HK-2 (cell line): Measurements from ENCODE around the gene BCL2L15.

Source experiments
- DNase-seq: peaks from one replicate; pipeline ENCODE4 v3.0.0-alpha.2; 2018; ENCODE audit not compliant: unreplicated experiment

BCL2L15 gene

DNA sequence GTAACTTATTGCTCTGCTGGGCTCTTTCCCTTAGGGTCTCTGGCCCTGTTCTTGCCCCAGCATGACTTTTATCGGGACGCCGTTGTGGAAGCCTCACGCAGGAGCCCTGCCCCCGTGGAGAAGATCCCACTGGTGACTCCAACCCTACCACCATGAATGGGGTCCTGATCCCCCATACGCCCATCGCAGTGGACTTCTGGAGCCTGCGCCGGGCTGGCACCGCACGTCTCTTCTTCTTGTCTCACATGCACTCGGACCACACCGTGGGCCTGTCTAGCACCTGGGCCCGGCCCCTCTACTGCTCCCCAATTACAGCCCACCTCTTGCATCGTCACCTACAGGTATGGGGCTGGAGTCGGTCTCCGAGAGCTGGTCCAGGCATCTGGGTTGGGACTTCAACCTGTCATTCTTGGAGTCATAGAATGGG is 18.1 kb upstream of the BCL2L15 start:
- no peak for DNase-seq

DNA sequence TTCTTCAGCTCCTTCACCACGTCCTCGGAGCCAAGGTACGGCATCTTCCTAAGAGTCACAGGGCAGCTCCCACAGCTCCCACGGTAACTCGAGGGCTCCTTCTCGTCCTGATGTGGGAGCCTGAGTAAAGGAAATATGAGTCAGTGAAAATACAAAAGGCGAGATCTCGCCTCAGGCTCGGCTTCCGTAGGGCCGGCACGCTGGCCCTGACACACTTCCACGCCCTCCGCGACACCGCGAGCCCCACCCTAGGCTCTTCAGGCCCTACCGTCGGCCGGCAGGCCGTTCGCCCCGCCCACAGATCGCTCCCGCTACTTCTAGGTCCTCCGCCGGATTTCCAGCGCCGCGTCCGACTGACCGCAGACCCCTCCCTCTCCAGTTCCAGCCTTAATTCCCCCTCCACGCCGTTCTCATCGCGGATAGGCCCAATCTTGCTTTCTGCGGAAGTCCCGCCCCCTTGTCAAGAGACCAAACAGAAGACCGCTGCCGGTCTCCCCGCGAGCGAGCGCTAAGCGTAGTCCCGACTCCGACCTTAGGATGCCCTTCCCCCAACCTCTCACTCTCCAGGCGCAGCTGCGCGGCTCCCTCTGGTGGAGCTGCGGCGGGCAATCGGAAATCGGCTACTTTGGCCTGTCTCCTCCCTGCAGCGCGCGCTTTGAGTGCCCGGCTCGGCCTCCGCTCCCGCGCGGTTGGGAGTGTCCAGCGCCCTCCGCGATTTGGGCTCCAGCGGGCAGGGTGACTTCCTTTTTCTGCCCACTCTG is 17.5 kb upstream of the BCL2L15 start, which contains the start of the genes AP4B1 and DCLRE1B:
Gene AP4B1 (minus strand): TSS at position 126 of the 761 bp plus-strand sequence. CDS start 82 bp downstream, at position 44.
Gene DCLRE1B (plus strand): TSS at position 653 of the 761 bp plus-strand sequence. CDS start 261 bp downstream, outside the sequence.
- DNase-seq: peak; percentile 99

DNA sequence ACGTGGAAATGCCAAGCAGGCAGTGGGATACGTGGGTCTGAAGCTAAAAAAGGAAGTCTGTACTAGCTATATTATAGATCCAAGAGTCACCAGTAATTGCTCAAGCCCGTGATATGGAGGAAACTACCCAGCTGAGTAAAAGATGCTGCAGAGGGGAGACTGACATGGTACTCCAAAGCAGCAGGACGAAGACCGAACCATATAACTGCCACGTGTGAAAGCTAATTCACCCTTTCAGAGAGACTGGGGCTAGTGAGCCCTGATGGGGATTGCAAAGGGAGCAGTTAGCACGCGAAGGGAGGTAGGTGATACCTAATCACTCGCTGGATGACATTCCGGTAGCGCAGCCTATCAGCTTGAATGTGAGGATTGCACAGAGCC is 16.9 kb upstream of the BCL2L15 start:
- DNase-seq: peak; percentile 15

DNA sequence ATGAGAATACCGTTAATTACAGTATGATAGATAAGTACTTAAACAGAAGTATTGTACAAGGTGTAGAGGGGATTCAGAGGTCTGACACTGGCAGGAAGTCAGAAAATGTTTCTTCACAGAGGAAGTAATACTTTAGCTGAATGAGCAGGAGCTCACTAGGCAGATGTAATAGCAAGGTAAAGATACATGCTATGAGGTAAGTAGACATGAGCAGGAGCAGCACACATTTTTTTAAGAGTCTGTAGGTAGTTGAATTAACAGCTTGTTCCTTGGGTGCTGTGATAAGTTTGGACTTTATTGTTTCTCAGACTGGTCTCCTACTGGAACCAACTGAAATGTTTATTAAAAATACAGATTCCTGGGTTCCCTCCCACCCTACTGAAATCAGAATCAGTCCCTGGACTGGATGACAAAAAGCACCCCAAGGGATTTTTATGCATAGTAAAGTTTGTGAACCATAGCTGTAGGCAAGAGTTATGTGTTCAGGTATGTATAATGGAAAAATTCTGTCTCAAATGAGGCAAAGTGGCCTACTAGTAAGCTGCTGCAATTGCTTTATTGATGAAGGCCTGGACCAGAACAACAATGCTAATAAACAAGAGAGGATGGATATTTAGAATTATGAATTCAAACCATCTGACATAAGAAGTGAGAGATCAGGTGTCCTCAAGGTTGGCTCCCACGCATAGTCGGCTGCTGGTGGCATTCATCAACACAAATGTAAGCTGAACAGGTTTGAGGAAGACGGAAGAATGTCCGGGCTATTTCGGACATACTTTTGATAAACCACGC is 16.3 kb upstream of the BCL2L15 start:
- DNase-seq: no peak

DNA sequence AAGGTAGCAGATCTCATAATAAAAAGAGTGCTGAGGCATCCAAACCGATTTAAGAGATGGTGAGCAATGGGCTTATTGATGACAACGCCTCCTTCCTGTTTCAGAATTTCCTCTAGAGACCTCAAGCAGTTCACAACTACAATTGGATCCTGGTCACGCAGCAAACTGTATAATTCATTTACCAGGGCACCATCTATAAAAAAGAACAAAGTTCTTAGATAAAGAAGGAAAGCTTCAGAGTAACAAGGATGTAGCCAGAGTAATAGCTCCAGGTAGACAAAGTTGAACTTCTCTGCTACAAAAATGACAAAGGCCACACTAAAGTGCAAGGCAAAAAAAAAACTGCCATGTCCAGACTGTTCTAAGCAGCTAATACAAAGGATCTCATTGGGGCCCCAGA is 13.8 kb upstream of the BCL2L15 start:
- DNase-seq: no peak

DNA sequence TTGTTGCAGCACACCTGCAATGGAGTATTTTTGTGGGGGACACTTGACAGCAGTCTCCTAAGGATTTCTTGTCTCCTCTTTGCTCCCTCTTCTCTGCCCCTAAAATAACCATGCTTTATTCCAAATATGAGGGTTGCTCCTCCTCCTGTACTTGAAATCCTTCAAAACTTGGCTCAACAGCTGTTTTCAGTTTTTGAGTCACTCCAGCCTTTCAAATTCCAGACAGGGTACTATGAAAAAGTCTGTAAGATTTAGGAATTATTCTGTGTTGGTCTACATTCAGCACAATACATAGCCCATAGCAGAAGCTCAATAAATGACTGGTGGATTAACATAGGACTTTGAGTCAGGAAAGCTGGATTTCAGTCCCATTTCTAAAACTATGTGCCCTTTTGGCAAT is 11.7 kb upstream of the BCL2L15 start:
- no peak for DNase-seq

DNA sequence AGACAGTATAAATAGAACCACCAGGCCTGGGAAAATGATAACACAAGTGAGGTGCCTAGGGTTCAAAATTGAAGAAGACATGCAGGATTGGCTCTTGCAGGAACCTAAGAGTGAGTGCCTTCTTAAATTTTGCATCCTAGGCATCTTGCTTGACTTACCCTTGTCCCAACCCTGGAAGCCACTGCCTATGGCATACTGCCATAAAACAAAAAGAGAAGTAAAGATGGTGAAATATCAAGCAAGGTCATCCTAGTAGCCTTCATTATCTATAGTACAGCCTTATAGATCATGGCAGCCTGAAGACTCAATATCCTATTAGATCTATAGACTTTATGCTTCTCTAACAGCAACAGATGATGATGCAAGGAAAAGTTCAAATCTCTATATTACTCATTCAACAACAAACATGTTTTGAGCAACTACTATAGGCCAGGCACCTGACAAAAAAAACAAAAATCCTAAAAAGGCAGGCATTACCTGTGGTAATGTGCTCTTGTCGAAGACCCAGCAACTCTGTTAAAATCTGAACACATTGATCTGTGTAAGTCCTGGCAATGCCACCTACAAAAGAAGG is 10.9 kb upstream of the BCL2L15 start:
- no peak for DNase-seq

DNA sequence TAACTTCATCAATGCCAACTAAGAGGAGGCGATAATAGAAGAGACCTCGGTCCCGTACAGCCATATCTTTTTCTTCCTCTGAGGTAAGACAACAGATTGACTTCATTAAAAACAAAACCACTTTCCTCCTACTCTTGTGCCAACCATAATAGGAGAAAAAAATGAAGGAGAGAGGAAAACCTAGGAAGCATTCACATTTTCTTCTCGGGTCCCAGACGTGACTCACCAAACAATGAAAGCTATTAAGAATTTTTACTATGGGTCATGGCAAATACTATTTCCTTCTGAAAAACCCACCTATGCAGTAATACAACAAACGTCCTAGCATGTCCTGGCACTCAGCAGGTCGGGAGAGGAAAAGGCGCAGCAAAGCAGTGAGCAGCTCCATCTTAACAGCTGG is 8.6 kb upstream of the BCL2L15 start:
- no peak for DNase-seq

DNA sequence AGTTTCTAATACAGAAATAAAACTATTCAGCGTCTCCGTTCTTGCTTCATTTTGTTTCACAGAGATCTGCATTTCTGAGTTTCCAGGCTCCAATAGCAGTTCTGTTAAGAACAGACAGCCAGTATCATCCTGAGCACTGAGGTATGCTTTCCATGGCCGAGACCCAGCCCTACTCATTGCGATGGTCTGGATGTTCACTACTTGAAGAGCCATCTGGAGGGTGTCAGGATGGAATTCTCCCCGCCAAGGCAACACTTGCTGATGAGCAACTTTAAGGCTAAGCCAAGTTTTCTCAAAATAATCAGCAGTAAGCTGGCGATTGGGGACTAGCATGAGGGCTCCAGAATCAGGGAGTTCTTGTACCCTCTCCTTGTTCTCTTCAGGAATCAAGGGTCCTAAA is 7.7 kb upstream of the BCL2L15 start:
- DNase-seq: no peak

DNA sequence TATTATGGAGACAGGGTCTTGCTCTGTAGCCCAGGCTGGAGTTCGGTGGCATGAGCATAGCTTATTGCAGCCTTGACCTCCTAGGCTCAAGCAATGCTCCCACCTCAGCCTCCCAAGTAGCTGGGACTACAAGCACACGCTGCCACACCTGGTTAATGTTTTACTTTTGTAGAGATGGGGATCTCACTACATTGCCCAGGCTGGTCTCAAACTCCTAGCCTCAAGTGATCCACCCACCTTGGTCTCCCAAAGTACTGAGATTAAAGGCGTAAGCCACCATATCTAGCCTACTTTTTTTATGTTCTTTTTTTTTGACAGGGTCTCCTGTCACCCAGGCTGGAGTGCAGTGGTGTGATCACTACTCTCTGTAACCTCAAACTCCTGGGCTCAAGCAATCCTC is 5.9 kb upstream of the BCL2L15 start:
- DNase-seq: no peak

DNA sequence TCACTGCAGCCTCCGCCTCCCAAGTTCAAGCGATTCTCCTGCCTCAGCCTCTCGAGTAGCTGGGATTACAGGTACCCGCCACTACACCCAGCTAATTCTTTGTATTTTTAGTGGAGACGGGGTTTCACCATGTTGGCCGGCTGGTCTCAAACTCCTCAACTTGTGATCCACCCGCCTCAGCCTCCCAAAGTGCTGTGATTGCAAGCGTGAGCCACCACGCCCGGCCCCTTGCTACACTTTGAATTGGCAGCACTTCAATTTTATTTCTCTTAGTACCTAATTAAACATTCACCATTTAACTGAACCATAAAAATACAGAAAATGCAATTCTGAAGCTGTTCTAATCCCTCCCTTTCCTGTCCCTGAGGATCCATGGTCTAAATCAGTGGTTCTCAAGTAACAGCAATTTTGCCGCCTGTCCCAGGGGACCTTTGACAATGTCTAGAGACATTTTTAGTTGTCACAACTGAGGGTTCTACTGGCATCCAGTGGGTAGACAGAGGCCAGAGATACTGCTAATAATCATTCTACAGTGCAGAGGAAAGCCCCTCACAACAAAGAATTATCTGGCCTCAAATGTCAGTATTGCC is 4.3 kb upstream of the BCL2L15 start:
- no peak for DNase-seq

DNA sequence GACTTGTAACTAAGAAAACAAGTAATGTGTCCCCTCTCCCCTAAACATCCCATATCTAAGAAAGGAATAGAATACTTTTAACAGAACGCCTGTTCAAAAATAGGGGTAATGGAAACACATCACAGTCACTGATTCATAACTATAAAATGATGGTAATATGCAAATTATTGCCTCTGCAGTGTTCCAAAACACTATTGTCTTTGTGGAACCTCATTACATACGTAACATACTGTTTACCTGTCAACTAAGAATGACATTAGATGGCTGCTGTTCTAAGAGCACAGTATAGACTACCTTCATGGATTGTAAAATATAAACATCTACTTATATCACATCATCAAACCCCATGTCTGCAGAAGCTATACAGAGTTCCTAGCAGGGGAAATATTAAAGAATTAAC is 3.4 kb upstream of the BCL2L15 start:
- DNase-seq: no peak

DNA sequence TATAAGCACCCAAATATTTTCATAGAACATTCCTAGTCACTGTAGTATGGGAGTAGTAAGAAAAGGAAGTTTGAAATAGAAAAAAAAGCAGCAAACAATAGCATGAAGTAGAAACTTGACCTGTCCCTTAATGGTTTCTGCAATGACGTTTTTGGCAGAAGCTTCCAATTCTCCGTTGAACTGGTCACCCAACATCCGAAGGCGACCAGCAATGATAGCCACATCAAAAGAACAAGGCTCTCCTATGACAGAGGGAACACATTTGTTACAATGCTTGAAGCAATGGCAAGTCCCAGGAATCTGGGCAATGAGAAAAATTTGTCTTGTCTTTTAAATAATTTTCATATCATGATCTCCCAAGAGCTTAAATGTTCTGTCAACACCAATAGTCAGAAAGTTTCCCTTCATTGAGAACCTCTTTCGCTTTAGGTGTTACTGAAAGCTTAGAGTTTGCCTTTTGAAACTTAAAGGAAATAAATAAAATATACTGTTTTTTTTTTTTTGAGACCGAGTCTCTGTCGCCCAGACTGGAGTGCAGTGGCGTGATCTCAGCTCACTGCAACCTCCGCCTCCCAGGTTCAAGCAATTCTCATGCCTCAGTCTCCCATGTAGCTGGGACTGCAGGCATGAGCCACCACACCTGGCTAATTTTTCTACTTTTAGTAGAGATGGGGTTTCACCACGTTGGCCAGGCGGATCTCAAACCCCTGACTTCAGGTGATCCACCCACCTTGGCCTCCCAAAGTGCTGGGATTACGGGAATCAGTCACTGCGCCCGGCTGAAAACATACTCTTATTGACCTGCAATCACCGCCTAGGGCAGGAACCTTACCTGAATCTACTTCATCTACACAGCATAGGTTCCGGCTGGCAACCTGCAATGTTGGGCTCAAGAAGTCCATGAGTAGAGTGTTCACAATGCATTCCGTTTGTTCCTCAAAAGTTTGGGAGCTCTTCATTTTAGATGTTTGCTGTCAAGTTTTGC is 672 bp downstream of the BCL2L15 start:
- no peak for DNase-seq

DNA sequence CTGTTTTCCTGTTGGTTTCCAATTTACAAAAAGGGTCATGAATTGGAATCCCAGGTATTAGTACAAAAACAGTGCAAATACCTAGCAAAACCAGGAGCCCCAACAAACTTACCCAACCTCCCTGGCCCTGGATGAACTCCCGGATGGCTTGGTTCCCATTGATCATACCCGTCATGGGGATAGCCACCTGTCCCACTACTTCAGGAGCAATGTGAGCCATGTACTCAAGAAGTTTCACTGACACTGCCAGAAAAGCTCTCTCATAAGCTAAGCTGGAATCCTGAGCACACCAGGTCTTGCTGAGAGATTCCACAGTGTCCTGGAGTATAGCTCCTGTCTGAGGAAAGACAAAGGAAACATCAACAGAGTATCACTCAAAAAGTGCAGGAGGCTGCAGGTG is 5.7 kb downstream of the BCL2L15 start:
- no peak for DNase-seq

DNA sequence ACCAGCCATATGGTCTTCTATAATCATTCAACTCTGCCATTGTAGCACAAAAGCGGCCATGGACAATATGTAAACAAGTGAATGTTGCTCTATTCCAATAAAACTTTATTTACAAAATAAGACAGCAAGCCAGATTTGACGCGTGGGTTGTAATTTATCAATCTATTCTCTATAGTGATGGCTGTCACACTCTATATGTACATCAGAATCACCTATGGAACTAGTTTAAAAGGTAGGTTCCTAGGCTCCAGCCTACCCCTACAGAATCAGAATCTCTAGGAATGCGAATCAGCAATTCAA is 7.7 kb downstream of the BCL2L15 start:
- DNase-seq: no peak

DNA sequence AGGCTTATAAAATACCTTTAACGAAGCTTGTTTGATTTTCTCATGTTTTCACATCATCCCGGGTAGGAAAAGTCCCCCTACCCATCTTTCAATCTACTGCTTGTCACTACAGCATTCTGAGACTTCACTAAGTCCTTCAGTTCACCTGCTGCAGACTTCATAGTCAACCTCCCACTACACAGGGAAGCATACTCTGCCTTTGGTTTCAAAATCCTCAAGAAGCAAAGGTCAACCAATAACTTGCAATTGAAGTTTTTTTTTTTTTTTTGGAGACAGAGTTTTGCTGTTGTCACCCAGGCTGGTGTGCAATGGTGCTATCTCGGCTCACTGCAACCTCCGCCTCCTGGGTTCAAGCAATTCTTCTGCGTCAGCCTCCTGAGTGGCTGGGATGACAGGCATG is 11.2 kb downstream of the BCL2L15 start:
- DNase-seq: no peak

DNA sequence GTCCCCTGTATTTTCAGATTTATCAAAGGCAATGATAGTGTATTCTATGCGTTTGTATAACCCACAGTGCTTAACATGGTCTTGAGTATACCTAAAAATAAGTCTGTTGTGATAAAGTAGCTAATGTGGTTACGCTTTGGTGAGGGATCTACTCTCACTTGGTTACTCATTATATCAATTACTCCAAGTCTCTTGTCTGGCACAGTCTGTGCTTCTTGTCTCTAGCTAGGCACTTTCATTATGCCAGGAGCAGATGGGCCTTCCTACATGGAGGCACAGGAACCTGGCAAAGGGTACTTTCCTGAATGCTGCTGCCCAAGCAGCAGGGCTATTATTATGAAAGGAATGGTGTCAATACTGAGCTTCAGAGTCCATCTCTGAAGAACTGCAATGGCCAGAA is 11.7 kb downstream of the BCL2L15 start:
- peak; percentile 14 for DNase-seq

DNA sequence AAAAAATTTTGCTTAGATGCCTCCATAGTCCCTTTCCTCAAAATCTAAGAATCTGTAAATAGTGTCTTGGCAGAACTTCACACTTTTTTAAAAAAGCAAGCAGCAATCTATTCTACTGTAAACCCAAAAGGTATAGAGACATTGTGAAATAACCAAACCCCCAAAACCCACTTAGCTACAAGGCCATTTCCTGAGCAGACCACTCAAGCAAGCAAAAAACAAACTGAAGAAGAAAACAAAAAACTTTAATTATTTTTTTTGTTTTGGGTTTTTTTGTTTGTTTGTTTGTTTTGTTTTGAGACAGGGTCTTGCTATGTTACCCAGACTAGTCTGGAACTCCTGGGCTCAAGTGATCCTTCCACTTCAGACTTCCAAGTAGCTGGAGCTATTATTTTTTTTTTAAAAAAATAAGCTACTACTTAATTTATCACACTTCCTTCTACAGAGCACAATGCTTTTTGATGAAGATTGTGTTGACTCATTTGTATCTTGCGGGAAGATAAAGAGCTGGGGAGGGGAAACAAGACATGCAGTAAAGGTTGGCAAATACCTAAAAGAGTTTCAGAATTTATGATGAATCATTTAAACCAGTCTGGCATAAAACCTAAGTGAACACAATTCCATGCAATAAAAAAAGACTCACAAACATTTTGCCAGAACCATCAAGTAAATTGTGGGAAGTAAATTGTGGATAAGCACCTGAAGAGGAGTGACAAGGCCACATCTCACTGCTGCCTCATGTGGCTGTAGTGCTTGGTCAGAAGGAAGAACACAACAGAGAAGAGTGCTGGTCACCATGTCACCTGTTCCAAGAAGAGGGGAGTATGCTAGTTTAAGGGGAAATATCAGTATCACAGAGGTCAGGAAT is 13.1 kb downstream of the BCL2L15 start:
- no peak for DNase-seq

DNA sequence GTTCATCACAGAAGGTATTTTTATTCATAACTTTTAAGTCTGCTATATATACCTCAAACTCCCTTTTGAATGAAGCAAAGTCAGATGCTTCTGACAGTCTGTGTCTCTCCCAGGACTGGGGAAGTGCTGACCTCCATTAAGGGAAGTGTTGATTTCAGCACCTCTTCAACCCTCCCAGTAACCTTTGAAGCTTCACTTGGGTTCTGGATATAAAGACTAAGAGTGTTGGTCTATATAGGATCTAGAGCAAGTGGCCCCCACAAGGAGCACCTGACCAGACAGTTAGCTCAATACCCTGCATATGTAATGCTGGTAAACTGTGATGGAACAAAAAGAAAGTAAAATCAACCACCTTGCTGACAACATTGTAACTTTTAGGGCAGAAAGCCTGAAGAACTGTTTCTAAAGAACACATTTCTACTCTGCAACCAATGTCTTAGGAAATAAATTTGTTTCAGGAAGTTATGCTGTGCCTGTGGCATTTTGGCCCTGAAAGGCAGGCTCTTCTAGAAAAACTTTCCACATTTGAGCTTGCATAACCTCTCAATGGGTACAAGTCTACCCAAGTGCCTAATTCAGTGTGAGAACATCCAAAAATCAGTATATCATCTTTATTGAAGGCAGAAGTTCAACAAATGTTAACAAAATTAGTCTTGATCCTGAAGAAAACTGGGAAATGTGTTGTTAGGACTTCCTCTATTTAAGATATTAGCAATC is 15.0 kb downstream of the BCL2L15 start:
- no peak for DNase-seq
